Smooth muscle cell (in vitro differentiated cells): ENCODE results near the gene PKNOX2. TPM values are rescaled to one million over a fixed set of nuclear protein-coding genes. Genes with fewer than 3 reads are reported as not detected.

Experiments
- DNase-seq: peaks from one replicate; lab custom pipeline; 2025; ENCODE audit not compliant: unreplicated experiment; lab: John Stamatoyannopoulos, UW
- H2AFZ ChIP-seq: fragments of 200-600 bp; sonication (generic); 2 replicates; pipeline ENCODE4 v1.6.0; 2016; ENCODE audit warnings: antibody characterized with exemption, low read depth, mild to moderate bottlenecking
- H3F3A ChIP-seq: fragments of 200-600 bp; sonication (generic); 2 replicates; pipeline ENCODE4 v1.6.0; 2017; ENCODE audit warnings: antibody characterized with exemption, low read depth
- H3K27ac ChIP-seq: fragments of 200-600 bp; sonication (generic); 2 replicates; pipeline ENCODE4 v1.5.1; 2016; ENCODE audit warnings: low read depth, mild to moderate bottlenecking
- H3K27me3 ChIP-seq: fragments of 200-600 bp; sonication (generic); 2 replicates; pipeline ENCODE4 v1.6.1; 2016; ENCODE audit warnings: low read depth, mild to moderate bottlenecking
- H3K36me3 ChIP-seq: fragments of 200-600 bp; sonication (generic); 2 replicates; pipeline ENCODE4 v1.5.1; 2016; ENCODE audit warnings: low read depth
- H3K4me1 ChIP-seq: fragments of 200-600 bp; sonication (generic); 2 replicates; pipeline ENCODE4 v1.5.1; 2016; ENCODE audit warnings: low read depth
- H3K4me2 ChIP-seq: fragments of 200-600 bp; sonication (generic); 2 replicates; pipeline ENCODE4 v1.6.0; 2016; ENCODE audit warnings: mild to moderate bottlenecking
- H3K4me3 ChIP-seq: fragments of 200-600 bp; sonication (generic); 2 replicates; pipeline ENCODE4 v1.5.1; 2016; ENCODE audit warnings: mild to moderate bottlenecking
- H3K79me2 ChIP-seq: fragments of 200-600 bp; sonication (generic); 2 replicates; pipeline ENCODE4 v1.6.0; 2016; ENCODE audit warnings: low read depth, mild to moderate bottlenecking
- H3K9ac ChIP-seq: fragments of 200-600 bp; sonication (generic); 2 replicates; pipeline ENCODE4 v1.6.0; 2016; ENCODE audit warnings: low read depth
- H3K9me3 ChIP-seq: fragments of 200-600 bp; sonication (generic); replicated peaks from 2 replicates; pipeline ENCODE4 v1.5.1; 2016; ENCODE audit warnings: low read depth
- H4K20me1 ChIP-seq: fragments of 200-600 bp; sonication (generic); 2 replicates; pipeline ENCODE4 v1.6.0; 2016; ENCODE audit warnings: low read depth
- WGBS: methylation state at CpG from one replicate; pipeline ENCODE4 v1.1.7; 2016; ENCODE audit warnings: low lambda C conversion rate; 5-methylcytosine and 5-hydroxymethylcytosine counted together
- polyA plus RNA-seq: library from polyadenylated mRNA; unstranded; fragments of >200 nt; fragmentation: Nextera tagmentation; extraction: Ambion mirVana; gene quantifications from 2 replicates; pipeline ENCODE4 v1.2.1, GENCODE V29; 2016
- total RNA-seq: library from RNA; depleted of rRNA; stranded (reverse); fragments of >200 nt; gene quantifications from 2 replicates; pipeline ENCODE4 v1.2.3, GENCODE V29; 2014
- TF ChIP-seq, protein P1 (sequence below): fragments of 200-600 bp; sonication (generic); IDR thresholded peaks from 2 replicates; pipeline ENCODE4 v1.5.1; 2017; ENCODE audit warnings: borderline replicate concordance, mild to moderate bottlenecking, antibody characterized with exemption; ENCODE audit not compliant: insufficient read depth, poor library complexity, severe bottlenecking

The PKNOX2 gene
- total and polyA plus RNA-seq, 2 experiments from 2014 or later, result 7.2 to 7.9 TPM

- Histone ChIP-seq H3F3A (no peaks in the 10 kb centered on the region), H3K27ac (no peak overlapping the region), H2AFZ (no peak overlapping the region), H4K20me1 (no peaks in the 10 kb centered on the region), H3K27me3 (no peaks in the 10 kb centered on the region), H3K36me3 (no peaks in the 10 kb centered on the region), H3K9me3 (no peaks in the 10 kb centered on the region), H3K79me2 (no peaks in the 10 kb centered on the region), H3K4me1 (peaks cover 9% of the 10 kb centered on the region), H3K9ac (no peak overlapping the region), H3K4me3 (no peak overlapping the region), H3K4me2 (no peak overlapping the region)
- 89% methylated on average over 12 of the region's 12 CpGs for WGBS
- DNase-seq, result no peak
- TF ChIP-seq, protein P1, sequence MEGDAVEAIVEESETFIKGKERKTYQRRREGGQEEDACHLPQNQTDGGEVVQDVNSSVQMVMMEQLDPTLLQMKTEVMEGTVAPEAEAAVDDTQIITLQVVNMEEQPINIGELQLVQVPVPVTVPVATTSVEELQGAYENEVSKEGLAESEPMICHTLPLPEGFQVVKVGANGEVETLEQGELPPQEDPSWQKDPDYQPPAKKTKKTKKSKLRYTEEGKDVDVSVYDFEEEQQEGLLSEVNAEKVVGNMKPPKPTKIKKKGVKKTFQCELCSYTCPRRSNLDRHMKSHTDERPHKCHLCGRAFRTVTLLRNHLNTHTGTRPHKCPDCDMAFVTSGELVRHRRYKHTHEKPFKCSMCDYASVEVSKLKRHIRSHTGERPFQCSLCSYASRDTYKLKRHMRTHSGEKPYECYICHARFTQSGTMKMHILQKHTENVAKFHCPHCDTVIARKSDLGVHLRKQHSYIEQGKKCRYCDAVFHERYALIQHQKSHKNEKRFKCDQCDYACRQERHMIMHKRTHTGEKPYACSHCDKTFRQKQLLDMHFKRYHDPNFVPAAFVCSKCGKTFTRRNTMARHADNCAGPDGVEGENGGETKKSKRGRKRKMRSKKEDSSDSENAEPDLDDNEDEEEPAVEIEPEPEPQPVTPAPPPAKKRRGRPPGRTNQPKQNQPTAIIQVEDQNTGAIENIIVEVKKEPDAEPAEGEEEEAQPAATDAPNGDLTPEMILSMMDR, result no peak
Measured at GRCh38 chr11:125382314-125382791, 217.8 kb downstream of the PKNOX2 start.

DNA sequence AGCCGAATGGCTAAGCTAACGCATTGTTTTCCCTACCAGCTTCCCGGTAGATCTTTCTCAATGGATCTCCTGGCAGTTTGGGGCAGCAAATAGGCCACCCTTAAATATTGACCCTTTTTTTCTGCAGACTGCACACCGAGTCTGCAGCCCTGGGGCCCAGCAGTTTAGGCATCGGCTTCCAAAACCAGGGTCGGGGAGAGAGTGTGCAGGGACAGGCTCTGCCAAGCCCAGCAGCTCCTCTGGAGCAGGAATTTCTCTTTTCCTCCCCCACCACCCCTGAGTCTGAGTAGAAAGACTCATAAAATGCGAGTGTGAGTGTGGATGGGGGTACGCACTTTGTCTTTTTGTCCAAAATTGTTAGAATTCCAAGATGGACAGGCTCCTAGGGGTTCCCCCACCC lies 218.3 kb downstream of the PKNOX2 start:
- no peak overlapping the region for H3K9ac ChIP-seq
- H3K27ac ChIP-seq, result no peak overlapping the region
- no peak overlapping the region for H2AFZ ChIP-seq
- no peaks in the 10 kb centered on the region for H3K27me3 ChIP-seq
- 88% methylated on average over 8 of the region's 8 CpGs for WGBS
- TF ChIP-seq, protein P1, result no peak
- no peaks in the 10 kb centered on the region for H3F3A ChIP-seq
- no peak overlapping the region for H3K4me3 ChIP-seq
- H3K36me3 ChIP-seq, result no peaks in the 10 kb centered on the region
- DNase-seq, result no peak
- H3K4me1 ChIP-seq, result peaks cover 9% of the 10 kb centered on the region
- no peaks in the 10 kb centered on the region for H3K9me3 ChIP-seq
- no peaks in the 10 kb centered on the region for H4K20me1 ChIP-seq
- H3K79me2 ChIP-seq, result no peaks in the 10 kb centered on the region
- H3K4me2 ChIP-seq, result no peak overlapping the region

DNA sequence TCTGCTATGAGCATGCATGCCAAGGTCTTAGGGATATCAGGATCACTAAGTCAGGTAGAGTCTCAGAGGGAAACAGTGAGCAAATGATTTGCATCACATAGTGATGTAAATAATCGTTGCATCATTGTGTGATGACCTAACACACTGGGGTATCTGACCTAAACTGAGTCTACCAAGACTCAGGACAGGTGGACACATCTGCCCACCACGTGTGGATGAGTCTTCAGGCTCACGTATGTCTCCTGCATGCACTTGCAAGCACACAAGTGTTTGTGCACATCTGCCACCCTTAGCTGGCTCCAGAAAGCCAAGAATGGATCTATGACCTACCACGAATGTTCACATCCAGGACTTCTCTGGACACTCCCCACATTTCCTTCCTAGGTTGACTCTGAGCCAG lies 220.3 kb downstream of the PKNOX2 start:
- WGBS, result 90% methylated on average over 4 of the region's 4 CpGs

DNA sequence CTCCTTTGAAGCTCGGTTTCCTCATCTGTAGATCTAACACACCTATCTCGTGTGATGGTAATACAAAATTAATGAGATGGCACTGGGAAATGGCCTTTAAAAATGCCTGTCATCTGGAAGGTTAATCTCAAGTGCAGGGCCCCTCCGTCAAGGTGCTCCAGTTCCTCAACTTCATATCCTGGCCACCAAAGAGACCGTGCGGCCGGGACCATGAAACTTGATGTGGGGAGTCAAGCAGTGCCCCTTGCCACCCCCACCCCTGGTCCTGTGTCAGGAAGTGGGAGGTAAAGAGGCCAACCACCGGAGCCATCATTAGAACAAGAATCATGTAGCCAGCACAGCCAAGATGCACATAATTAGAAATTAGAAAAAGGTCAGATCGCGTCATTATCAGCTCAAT lies 223.3 kb downstream of the PKNOX2 start:
- H4K20me1 ChIP-seq, result no peaks in the 10 kb centered on the region
- no peak overlapping the region for H2AFZ ChIP-seq
- 89% methylated on average over 9 of the region's 9 CpGs for WGBS
- no peak overlapping the region for H3K4me3 ChIP-seq
- H3F3A ChIP-seq, result no peaks in the 10 kb centered on the region
- no peaks in the 10 kb centered on the region for H3K27me3 ChIP-seq
- H3K4me2 ChIP-seq, result no peak overlapping the region
- TF ChIP-seq, protein P1, result no peak
- no peaks in the 10 kb centered on the region for H3K36me3 ChIP-seq
- peaks cover 13% of the 10 kb centered on the region for H3K4me1 ChIP-seq
- no peaks in the 10 kb centered on the region for H3K9me3 ChIP-seq
- no peaks in the 10 kb centered on the region for H3K79me2 ChIP-seq
- H3K9ac ChIP-seq, result no peak overlapping the region
- no peak overlapping the region for H3K27ac ChIP-seq
- no peak for DNase-seq

More for the DNA sequence above, 220.3 kb downstream of the PKNOX2 start:
- TF ChIP-seq, protein P1, result no peak
- H3K4me2 ChIP-seq, result no peak overlapping the region
- H4K20me1 ChIP-seq, result no peaks in the 10 kb centered on the region
- no peak overlapping the region for H2AFZ ChIP-seq
- H3F3A ChIP-seq, result no peaks in the 10 kb centered on the region
- H3K4me3 ChIP-seq, result no peak overlapping the region
- no peaks in the 10 kb centered on the region for H3K9me3 ChIP-seq
- DNase-seq, result no peak
- no peak overlapping the region for H3K9ac ChIP-seq
- H3K4me1 ChIP-seq, result peaks cover 9% of the 10 kb centered on the region
- no peak overlapping the region for H3K27ac ChIP-seq
- no peaks in the 10 kb centered on the region for H3K79me2 ChIP-seq
- no peaks in the 10 kb centered on the region for H3K27me3 ChIP-seq
- no peaks in the 10 kb centered on the region for H3K36me3 ChIP-seq
